A549 (cell line): ENCODE measurements around the gene HSPA4.

Source experiments
- CHD2 ChIP-seq: fragments of 150-350 bp; IDR thresholded peaks from 2 replicates; pipeline ENCODE4 v1.6.1; 2014; ENCODE audit warnings: low read length; ENCODE audit not compliant: partially characterized antibody
- CTCF ChIP-seq: fragments of >200 bp; sonication (Bioruptor Twin); formaldehyde crosslinking; IDR thresholded peaks from 3 replicates; pipeline ENCODE4 v1.5.1; 2016
- JUN ChIP-seq, 2 experiments: fragments of >200 bp; sonication (Bioruptor Twin); formaldehyde crosslinking; IDR thresholded peaks; 2 replicates in 1 of 2; 3 replicates in 1 of 2; pipeline ENCODE4 v1.6.1; 2016 to 2017
- JUNB ChIP-seq: fragments of >200 bp; sonication (Bioruptor Twin); formaldehyde crosslinking; IDR thresholded peaks from 2 replicates; pipeline ENCODE4 v1.6.1; 2016
- ZC3H11A ChIP-seq: fragments of 450-650 bp; IDR thresholded peaks from 2 replicates; pipeline ENCODE4 v1.6.1; 2014; ENCODE audit warnings: antibody characterized with exemption, mild to moderate bottlenecking

- TF ChIP-seq ZC3H11A (no peak), CTCF (no peak), JUNB (no peak), JUN (IDR thresholded peaks at IDR 0.05) (no peak), CHD2 (no peak)
These were observed 5.1 kb downstream of the HSPA4 start for GRCh38 chr5:133056891-133057290.
